Skin epidermis (tissue), 12 donors: ENCODE measurements around the gene BRMS1.

ENCODE experiments used
- H3K27ac ChIP-seq, 21 experiments: fragments of 200-600 bp; sonication (generic) in 11 of 21; one replicate each; pipeline ENCODE4 v1.5.0; 2020; ENCODE audit warnings: mild to moderate bottlenecking in 3 of 21, inconsistent platforms in 2 of 21, moderate library complexity in 2 of 21
- H3K4me3 ChIP-seq, 7 experiments: fragments of 200-600 bp; sonication (generic) in 2 of 7; one replicate each; pipeline ENCODE4 v1.5.0; 2020; ENCODE audit warnings: inconsistent platforms in 2 of 7, mild to moderate bottlenecking in 2 of 7, moderate library complexity in 1 of 7

The BRMS1 gene

DNA sequence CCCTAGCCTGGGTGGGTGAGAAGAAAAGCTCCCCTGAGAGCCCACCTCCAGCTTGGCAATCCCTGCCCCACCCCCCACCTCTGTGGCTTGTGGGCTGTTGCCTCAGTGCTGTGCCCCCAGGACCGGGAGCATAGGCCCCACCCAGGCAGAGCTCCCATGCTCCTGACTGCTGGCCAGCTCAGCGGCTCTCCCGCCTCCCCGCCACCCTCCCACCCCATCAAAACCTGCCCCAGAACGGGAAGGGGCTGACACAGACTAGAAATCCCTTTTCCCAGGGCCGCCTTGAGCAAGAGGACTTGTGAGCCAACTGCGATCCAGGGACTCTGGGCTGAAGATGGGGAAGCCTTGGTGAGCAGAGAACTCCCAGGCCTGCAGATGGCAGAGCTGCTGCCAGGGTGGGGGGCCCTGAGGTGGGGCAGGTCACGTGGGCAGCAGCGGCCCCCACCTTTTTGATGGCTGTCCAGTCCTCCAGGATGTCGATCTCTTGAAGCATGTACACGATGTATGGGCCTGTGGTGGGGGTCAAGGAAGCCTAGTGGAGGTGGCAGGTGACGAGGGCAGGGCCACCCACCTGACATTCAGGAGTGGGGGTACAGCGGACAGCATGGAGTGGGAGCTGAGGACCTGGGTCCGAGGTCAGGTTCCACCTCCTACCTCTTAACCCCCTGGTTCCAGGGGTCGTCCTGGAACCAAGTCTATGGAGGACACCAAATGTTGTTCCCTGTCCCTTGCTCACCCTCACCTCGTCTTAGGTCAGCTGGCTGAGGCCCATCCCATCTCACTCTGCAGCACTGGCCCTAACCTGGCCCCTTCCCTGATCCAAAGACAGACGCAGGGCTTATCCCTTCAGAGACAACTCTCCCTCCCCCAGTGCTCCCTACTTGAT lies 6.4 kb downstream of the BRMS1 start:
- peak overlapping the region in 18 of 21 experiments; percentile 22 to 96 (median 88) for H3K27ac ChIP-seq

DNA sequence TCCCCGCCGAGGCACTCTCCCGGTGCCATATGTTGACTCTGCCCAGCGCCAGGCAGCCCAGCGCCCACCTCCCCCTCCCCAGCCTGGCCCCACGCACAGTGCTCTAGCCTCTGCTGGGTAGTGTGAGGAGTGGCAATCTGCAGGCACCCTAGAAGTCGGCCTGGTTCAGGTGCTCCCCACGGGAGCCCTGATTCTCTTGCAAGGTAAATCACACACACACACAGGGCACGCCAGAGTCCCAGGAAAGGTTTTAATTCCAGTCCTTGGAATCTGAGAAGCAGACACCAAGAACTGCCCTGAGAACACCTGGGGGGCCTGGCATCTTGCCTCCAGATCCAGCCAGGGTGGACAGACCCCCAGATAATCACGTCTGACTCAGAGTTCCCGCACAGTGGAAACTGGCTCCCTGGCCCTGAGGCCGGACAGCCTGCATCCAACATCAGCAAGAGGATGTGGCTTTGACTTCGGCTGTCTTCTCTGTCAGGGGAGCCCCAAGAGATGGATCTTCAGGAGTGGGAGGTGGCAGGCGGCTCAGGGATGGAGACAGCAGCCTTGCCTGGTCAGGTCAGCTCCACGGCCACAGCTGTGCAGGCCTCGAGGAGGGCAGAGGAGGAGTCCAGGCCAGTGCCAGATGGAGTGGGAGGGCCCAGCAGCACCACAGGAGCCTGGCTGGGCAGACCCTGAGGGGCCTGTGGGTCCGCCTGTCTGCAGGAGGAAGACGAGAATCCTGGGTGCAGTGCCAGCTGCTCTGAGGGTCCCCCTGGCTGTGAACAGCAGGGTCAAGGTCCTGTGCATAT lies 7.6 kb downstream of the BRMS1 start:
- peak overlapping the region in 20 of 21 experiments; percentile 66 to 96 (median 89) for H3K27ac ChIP-seq
- H3K4me3 ChIP-seq: peak overlapping the region in 4 of 7 experiments; percentile 39 to 60 (median 50)

More for the DNA sequence above, 6.4 kb downstream of the BRMS1 start:
- H3K4me3 ChIP-seq: no peak overlapping the region

DNA sequence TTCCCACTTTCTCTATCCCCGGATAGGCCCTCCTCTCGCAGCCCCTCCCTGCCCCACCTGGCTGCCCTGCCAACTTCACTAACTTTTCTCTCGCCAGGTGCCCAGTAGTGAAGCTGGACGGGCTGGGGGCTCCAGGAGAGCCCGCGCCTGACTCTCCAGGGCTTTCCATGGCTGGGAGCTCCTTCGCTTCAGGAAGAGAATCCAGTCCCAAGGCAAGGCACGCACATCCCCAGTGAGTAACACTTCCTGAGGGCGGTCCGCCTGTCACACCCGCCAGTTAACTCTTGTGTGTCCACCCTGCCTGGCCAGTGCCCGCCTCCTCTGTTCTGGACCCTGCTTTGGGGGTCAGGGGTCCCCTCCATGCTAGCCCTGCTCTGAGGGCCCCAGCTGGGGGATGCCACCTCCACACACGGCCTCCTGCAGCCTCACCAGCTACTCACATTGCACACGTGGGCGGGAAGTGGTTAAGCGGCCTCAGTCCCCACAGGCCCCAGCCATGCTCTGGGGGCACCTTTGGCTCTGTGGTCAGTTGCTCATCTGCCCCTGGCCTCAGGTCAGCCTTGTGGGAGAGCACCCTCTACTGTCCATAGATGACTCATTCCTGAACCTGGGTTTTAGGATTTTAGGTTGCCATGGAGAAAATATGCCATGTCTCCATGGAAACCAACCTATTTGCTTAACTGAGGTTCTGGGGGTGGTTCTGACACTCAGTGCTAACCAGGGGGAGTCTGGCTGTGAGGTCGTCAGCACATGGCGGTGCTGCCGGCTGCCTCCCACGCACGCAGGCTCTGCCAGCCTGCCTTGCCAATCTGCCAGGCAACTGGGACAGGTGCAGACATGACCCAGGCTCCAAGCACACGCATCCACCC lies 8.4 kb downstream of the BRMS1 start, which contains the start of gene RIN1:
RIN1 (minus strand) TSS at position 201 of the 869 bp plus-strand sequence; CDS start at position 169, 32 bp downstream.
- H3K27ac ChIP-seq: peak within 1 kb of the TSS in 20 of 21 experiments; percentile 84 to 96 (median 89)
- peak within 1 kb of the TSS; percentile 39 to 63 (median 51) for H3K4me3 ChIP-seq

DNA sequence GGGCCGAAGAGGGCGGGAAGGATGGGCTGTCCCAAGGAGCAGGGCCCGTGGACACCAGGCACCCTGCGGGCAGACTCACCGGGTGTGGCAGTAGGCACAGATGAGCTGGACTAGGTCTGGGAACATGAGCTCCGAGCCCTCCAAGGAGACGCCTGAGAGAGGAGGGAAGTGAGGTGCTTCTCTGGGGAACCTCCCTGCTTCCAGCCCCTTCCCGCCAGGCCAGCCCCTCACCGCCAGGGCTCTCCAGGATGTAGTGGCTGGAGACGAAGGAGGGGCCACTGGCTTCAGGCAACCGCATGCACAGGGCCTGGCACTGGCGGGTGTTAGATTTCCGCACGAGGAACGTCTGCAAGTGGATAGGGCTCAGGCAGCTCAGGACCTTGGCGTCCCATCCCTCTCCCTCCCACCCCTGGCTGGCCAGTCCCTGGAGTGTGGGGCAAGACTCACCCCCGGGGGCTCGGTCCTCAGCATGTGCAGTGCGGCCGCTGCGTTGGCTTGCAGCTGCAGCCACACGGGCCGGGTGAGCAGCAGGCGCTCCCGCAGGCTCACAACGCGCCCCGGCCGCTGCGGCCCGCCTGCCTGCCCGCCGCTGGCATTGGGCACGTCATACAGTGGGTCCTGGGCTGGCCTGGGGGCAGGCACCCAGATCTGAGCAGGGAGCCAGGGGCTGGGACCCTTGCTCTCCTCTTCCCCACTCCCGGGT lies 9.2 kb downstream of the BRMS1 start:
- H3K27ac ChIP-seq: peak overlapping the region in 20 of 21 experiments; percentile 84 to 96 (median 89)
- peak overlapping the region; percentile 39 to 63 (median 51) for H3K4me3 ChIP-seq

DNA sequence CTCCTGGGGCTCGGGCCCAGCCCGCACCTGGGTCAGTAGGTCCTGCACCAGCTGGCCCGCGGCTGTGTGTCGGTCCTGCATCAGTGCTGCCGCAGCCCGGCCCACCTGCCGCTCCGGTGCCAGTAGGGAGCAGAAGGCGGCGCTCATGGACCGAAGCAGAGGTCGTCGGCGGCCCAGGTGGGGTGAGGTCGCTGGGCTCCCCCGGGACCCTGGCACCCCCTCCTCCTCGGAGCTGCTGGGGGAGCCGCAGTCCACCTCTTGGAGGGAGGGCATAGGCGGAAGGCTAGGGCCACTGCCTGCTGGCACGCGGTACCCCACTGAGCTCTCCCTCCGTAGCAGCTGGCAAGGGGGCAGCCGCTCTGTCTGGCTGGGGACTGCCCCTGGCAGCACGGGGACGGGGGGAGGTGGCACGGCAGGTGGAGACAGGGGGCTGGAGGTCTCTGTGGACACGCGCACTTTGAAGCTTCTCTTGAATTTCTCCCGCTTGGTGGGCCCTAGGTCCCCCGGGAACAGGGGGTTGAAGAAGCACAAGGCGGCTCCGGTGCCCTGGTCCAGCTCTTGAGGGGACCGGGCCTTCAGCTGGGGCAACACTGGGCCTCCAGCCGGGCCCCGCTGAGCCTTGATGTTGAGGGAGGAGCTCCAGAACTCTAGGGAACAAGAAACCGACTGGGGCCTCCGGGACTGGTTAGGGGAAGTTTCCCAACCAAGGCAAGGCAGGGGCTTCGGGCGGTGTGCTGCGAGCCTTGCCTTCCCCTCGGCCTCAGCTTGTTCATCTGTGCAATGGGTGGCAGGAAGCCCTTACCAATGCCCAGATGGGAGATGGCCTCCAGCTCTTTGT lies 10.1 kb downstream of the BRMS1 start:
- Histone ChIP-seq H3K27ac (peak overlapping the region in 17 of 21 experiments; percentile 36 to 96 (median 89)), H3K4me3 (peak overlapping the region; percentile 39 to 63 (median 51))

DNA sequence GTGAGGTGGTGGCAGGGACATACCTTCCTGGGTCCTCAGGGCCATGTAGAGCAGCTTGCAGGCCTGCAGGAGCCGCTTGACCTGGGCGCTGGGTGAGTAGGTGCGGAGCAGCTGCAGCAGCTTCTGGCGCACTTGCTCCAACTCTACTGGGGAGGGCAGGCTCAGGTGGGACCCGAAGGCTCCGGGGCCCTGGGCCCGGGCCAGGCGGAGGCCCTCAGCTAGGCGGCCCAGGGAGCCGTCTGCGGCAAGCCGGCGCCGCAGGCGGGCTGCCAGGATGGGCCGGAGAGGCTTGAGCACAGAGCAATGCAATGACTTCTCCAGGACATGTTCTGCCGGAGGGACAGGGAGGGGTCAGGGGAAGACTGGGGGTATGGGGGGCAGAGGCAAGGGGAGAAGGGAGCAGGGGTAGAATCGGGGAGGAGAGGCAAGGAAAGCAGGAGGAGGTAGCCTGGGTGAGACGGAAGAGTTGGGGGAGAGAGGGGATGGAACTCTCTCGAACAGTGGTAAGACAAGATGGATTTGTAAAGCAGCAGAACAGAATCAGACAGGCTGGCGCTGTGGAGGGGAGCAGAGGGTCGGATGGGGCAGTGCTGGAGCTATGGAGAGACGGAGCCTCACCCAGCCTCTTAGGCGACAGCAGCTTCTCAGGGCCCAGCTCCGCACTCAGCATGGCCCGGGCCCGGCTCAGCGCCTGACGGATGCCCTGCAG lies 10.9 kb downstream of the BRMS1 start:
- H3K4me3 ChIP-seq: peak overlapping the region in 4 of 7 experiments; percentile 39 to 60 (median 50)
- peak overlapping the region in 1 of 21 experiments; percentile 96 for H3K27ac ChIP-seq

DNA sequence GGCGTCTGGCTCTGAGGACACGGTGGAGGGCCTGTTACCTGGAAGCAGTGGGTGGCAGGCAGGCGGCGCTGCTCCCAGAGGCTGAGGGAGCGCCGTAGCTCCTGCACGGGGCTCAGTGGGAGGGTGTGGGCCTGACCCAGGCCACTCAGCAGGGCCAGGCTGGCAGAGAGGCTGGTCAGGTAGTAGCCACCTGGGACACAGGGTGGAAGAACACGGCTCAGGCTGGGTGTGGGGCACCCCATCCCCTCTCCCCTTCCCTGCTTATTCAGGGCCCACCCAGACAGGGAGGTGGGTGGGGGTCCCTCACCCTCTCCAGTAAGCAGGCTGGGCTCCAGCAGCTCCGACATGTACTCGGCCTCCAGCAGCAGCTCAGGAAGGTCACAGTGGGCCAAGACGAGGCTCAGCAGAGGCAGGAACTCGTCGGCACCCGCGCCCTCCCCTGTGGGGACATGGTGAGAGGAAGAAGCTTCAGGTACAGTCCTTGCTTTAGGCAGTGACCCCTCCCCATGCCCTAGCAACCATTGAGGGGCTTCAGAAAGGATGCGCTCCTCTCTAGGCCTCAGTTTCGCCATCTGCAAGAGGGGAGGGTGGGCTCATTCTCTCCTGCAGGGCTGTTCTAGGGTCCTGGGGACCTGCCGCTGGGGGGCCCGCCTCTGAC lies 11.6 kb downstream of the BRMS1 start:
- H3K4me3 ChIP-seq: no peak overlapping the region
- H3K27ac ChIP-seq: no peak overlapping the region

DNA sequence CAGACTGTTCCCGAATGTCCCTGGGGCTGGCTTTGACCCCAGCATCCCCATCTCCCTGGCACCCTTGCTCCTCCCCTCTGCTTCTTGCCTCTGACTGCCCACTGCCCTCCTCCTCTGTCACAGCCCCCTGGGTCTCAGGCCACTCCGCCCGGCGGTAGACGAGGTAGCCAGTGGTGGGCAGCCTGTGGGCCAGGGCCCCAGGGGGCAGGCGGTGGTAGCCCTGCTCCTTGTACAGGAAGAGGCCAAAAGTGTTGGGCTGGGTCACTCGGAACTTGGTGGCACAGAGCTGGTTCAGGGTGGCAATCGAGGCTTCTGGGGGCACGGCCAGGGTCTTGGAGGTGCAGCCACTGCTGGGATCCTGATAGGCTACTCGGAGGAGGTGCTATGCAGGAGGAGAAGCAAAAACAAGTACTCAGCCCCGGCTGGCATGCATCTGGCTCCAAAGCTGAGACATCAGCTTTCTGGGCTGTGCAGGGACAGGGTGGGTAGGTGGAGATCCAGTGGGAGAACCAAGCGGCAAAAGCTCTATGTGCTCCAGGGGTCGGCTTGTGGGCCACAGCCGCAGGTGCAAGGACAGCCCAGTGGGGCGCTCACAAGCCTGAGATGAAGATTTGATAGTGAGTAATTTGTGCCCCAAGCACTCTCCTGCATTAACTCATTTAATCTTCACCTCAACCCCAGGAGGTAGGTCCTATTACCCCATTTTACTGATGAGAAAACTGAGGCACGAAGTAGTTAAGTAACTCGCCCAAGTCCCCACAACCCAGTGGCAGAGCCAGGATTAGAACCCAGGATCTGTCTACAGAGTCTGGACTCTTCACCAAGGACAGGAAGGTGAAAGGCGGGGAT lies 12.3 kb downstream of the BRMS1 start:
- Histone ChIP-seq H3K4me3 (no peak overlapping the region), H3K27ac (peak overlapping the region in 1 of 21 experiments; percentile 16)

DNA sequence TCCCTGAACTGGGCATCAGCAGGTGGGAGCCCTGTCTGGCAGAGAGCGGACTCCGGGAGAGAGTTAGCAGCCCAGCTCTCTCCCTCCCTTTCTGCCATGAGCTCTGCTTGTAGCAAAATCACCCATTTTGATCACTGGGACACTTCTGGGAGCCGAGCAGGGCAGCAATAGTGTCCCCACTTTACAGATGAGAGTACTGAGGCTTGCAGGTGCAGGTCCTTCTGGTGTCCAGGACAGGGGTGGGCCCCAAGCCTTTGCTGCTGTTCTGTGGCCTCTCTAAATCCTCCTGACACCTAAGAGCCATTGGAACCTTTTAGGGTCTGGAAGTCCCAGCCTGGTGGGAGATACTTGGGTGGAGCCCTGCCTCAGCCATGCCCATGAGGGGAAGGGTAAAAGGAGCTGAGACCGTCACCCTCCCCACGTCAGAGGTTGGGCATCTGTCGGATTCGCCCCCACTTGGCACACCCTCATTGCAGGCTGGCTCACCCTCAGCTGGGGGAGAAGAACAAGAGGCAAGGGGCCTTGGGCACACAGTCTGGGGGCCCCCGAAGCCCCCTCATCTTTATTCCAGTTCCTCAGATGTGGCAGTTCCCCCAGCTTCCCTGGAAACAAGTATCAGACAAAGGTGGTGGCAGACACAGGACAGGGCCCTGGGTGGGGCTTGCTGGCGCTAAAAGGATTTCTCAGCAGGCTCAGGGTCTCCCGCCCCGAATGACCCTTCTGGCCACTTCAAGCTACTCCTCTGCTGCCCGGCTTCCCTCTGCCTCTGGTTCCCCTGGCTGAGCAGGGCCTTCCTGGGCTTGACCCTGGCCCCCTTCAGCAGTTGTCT lies 13.1 kb downstream of the BRMS1 start:
- Histone ChIP-seq H3K27ac (peak overlapping the region in 1 of 21 experiments; percentile 16), H3K4me3 (no peak overlapping the region)

DNA sequence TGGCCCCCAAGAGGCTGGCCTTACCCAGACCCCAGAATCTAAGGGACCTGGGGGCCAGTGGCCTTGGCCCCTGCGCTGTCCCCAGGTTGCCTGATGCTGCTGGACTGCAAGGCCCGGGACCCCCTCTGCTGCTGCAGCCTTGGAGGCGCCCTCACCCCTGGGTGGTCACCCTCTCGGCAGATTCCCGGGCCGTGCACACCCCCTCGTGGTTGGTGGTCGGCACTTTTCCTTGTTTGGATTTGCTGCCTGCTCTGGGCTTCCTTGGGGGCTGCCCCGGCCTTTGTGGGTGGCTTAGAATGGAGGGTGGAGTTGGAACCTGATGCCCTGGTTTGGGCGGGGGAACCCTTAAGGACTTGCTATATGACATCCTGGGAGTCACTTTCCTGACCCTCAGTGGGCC lies 14.0 kb downstream of the BRMS1 start:
- H3K4me3 ChIP-seq: no peak overlapping the region
- no peak overlapping the region for H3K27ac ChIP-seq

DNA sequence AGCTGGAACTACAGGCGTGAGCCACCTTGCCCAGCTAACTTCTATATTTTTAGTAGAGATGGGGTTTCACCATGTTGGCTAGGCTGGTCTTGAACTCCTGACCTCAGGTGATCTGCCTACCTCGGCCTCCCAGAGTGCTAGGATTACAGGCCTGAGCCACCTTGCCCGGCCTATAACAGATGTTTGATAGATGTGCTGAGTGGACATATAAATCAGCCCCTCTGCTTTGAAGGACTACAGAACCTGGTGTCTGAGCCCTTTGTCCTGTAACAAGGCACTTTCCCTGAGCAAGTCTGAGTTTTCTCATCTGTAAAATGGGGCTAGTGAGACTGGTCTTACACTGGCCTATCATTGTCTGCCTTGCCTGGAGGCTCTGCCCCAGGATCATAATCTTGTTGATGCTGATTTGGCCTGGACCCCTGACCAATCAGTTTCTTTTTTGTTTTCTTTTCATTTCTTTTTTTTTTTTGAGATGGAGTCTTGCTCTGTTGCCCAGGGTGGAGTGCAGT lies 15.7 kb downstream of the BRMS1 start:
- Histone ChIP-seq H3K4me3 (no peak overlapping the region), H3K27ac (peak overlapping the region in 3 of 21 experiments; percentile 0 to 86 (median 53))

DNA sequence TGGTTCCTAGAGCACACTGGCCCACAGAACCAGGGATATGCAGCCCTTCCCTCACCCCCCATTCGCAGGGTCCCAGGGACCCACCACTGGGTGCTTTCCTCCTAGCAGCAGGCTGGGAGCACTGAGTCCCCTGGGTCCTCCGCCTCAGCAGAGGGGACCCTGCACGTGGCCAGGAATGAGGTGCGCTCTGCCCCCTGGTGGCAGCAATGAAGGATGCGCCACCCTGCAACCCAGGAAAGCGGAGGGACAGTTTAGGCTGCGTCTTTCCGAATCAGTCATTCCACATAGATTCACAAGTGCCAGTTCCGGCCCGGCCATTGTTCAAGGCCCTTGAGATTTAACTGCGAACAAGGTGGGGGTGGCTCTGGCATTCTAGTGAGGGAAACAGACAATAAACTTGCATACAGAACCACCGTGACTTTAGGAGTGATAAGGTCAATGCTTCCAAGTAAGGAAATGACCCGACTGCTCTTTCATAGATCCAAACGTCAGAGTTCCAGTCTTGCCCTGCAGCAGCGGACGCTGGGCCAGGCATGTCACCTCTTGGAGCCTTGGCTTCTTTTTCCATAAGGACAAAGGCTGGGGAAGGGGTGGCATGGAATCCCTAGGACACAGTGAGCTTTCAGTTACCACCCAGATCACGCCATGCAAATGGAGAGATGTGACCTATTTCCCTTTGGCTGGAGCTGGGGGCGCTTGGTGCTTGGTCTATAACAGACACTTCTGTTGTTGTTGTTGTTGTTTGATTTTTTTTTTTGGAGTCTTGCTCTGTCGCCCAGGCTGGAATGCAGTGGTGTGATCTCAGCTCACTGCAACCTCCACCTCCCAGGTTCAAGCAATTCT lies 16.4 kb downstream of the BRMS1 start:
- no peak overlapping the region for H3K4me3 ChIP-seq
- peak overlapping the region in 15 of 21 experiments; percentile 0 to 86 (median 70) for H3K27ac ChIP-seq

DNA sequence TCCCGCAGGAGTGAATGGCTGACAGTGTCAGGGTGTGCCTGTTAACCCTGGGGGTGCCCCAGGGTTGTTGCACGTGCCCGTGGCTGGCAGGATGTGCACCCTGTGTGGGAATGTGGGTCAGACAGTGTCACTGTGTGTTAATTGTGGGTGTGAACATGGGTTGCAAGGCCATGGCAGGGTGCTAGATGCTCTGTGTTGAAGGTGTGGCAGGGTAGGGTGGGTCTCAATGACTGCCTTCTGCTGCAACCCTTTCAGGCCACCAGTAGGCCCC lies 16.9 kb downstream of the BRMS1 start:
- peak overlapping the region in 16 of 21 experiments; percentile 12 to 86 (median 70) for H3K27ac ChIP-seq

More for the DNA sequence above, 16.9 kb downstream of the BRMS1 start:
- H3K4me3 ChIP-seq: no peak overlapping the region
